ENCODE results near the gene MCM9. TPM values are rescaled to one million over a fixed set of nuclear protein-coding genes. Genes with fewer than 3 reads are reported as not detected.

MCM9 gene
- total and polyA plus RNA-seq, 2 of the 13 experiments (the other 11 are each of a cell fraction or from before 2014, with no cell fraction given) = 3.8 to 17.2 TPM

DNA sequence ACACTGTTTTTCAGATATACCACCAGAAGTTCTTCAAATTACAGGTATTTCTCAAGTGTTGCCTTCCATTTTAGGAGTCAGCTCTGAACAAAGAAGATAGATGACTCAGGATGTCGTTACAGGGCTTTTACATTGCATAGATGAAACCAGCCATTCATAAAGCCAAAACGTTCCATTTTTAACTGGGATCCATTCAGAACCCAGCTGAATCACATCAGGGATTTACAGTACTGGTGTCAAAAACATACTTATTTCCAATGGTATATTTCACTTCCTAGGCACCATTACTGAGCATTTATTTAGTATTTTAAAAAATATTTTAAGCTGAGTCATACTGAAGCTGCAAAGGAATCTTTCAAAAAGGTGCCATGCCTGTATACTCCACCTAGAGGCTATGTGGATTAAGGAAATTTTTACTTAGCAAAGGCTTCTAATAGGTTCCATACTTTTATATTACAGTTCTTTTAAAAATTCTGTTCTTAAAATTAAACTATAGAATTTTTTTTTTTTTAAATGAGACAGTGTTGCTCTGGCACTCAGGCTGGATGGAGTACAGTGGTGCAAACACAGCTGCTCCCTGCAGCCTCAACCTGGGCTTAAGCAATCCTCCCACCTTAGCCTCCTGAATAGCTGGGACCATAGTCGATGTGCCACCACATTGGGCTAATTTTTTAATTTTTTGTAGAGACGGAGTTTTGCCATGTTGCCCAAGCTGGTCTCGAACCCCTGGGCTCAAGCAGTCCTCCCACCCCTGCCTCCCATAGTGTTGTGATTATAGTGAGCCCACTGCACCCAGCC lies 38.4 kb downstream of the MCM9 start (continued):
- no peak for TF ChIP-seq MTF2 (CRISPR knock-in tag; IDR thresholded peaks at IDR 0.05; ENCODE audit: borderline replicate concordance)
- TF ChIP-seq, protein P1, sequence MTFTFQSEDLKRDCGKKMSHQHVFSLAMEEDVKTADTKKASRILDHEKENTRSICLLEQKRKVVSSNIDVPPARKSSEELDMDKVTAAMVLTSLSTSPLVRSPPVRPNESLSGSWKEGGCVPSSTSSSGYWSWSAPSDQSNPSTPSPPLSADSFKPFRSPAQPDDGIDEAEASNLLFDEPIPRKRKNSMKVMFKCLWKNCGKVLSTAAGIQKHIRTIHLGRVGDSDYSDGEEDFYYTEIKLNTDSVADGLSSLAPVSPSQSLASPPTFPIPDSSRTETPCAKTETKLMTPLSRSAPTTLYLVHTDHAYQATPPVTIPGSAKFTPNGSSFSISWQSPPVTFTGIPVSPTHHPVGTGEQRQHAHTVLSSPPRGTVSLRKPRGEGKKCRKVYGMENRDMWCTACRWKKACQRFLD (CRISPR knock-in tag; IDR thresholded peaks at IDR 0.05; ENCODE audit: borderline replicate concordance) = no peak
- no peak for TF ChIP-seq SNAPC2 (CRISPR knock-in tag; IDR thresholded peaks at IDR 0.05)
- TF ChIP-seq ZNF234 (CRISPR knock-in tag; conservative IDR thresholded peaks at IDR 0.05) = no peak
- TF ChIP-seq HDAC2 (CRISPR knock-in tag; IDR thresholded peaks at IDR 0.05) = no peak
- no peak for TF ChIP-seq ZMYM2 (CRISPR knock-in tag; IDR thresholded peaks at IDR 0.05)
- TF ChIP-seq KDM4B (CRISPR knock-in tag; IDR thresholded peaks at IDR 0.05) = no peak
- no peak for TF ChIP-seq FOXA1 (IDR thresholded peaks at IDR 0.05)
- TF ChIP-seq FOXA1 (CRISPR knock-in tag; IDR thresholded peaks at IDR 0.05) = no peak
- no peak for TF ChIP-seq SRSF4 (IDR thresholded peaks at IDR 0.05; ENCODE audit: low read depth, low read length, poor library complexity, severe bottlenecking)
- TF ChIP-seq RBAK (CRISPR knock-in tag; IDR thresholded peaks at IDR 0.05) = no peak
- TF ChIP-seq NR1H2 (CRISPR knock-in tag; IDR thresholded peaks at IDR 0.05; ENCODE audit: borderline replicate concordance, low read depth) = no peak
- TF ChIP-seq ZNF12 (CRISPR knock-in tag; IDR thresholded peaks at IDR 0.05) = no peak
- no peak for TF ChIP-seq ZBTB43 (CRISPR knock-in tag; conservative IDR thresholded peaks at IDR 0.05)
- no peak for TF ChIP-seq ZNF180 (CRISPR knock-in tag; IDR thresholded peaks at IDR 0.05; ENCODE audit: borderline replicate concordance, low read depth)
- no peak for TF ChIP-seq ZFP82 (CRISPR knock-in tag; IDR thresholded peaks at IDR 0.05; ENCODE audit: borderline replicate concordance)
- TF ChIP-seq KDM5A (IDR thresholded peaks at IDR 0.05; ENCODE audit: borderline replicate concordance, low read length) = peak; percentile 31; the same call in 1 of the 2 replicates
- TF ChIP-seq STAT5B (CRISPR knock-in tag; IDR thresholded peaks at IDR 0.05) = no peak
- TF ChIP-seq GLMP (CRISPR knock-in tag; IDR thresholded peaks at IDR 0.05; ENCODE audit: borderline replicate concordance) = no peak
- TF ChIP-seq ZNF777 (CRISPR knock-in tag; IDR thresholded peaks at IDR 0.05) = no peak
- TF ChIP-seq ZNF740 (CRISPR knock-in tag; IDR thresholded peaks at IDR 0.05) = no peak
- peak; percentile 21; the same call in 1 of the 2 replicates for TF ChIP-seq TOE1 (CRISPR knock-in tag; IDR thresholded peaks at IDR 0.05)
- no peak for TF ChIP-seq SNAPC5 (CRISPR knock-in tag; IDR thresholded peaks at IDR 0.05; ENCODE audit: borderline replicate concordance)
- no peak for TF ChIP-seq ZNF816 (CRISPR knock-in tag; IDR thresholded peaks at IDR 0.05; ENCODE audit: borderline replicate concordance)
- TF ChIP-seq ZNF24 (IDR thresholded peaks at IDR 0.05) = no peak
- TF ChIP-seq BCL3 (CRISPR knock-in tag; IDR thresholded peaks at IDR 0.05) = no peak
